Activated CD8-positive, alpha-beta memory T cell treated with anti-CD3 and anti-CD28 coated beads, Interleukin-2, amount 10 ng/mL, durations not matched to agents 7 days and 5 days (primary cell): ENCODE results near the gene ACTR6. TPM values are rescaled to one million over a fixed set of nuclear protein-coding genes. Genes with fewer than 3 reads are reported as not detected.
"Not testable (repeated sequence)": the region's sequence is repeated elsewhere in the genome, so short reads cannot be mapped to it uniquely, and the experiment has no call there.

ENCODE experiments used
- ATAC-seq: fragments of 150-1000 bp; cut with Tn5 transposase; one replicate; pipeline ENCODE4 v1.10.0; 2021; ENCODE audit warnings: moderate library complexity
- CTCF ChIA-PET: fragments of 350-600 bp; sonication (Branson Sonifier 250); formaldehyde crosslinking; loops from one replicate; lab custom pipeline; 2021; ENCODE audit warnings: antibody characterized with exemption; lab: Charles Lee
- DNase-seq: peaks from one replicate; pipeline ENCODE4 v3.0.0-alpha.2; 2020
- H3K27ac Mint-ChIP-seq: one replicate; pipeline ENCODE4 v1.8.0; 2021; ENCODE audit warnings: mild to moderate bottlenecking, mixed read lengths
- H3K27me3 Mint-ChIP-seq: one replicate; pipeline ENCODE4 v1.8.0; 2021; ENCODE audit warnings: mixed read lengths
- H3K36me3 Mint-ChIP-seq: one replicate; pipeline ENCODE4 v1.8.0; 2021; ENCODE audit warnings: mild to moderate bottlenecking, mixed read lengths
- H3K4me1 Mint-ChIP-seq: one replicate; pipeline ENCODE4 v1.8.0; 2021; ENCODE audit warnings: mixed read lengths
- H3K4me3 Mint-ChIP-seq: one replicate; pipeline ENCODE4 v1.8.0; 2021; ENCODE audit warnings: mild to moderate bottlenecking, moderate library complexity, mixed read lengths
- H3K9me3 Mint-ChIP-seq: one replicate; pipeline ENCODE4 v1.8.0; 2022; ENCODE audit warnings: low read depth, mixed read lengths
- total RNA-seq, 2 experiments: library from RNA; stranded (reverse); gene quantifications; one replicate each; pipeline ENCODE4 v1.2.3, GENCODE V29; 2021

The ACTR6 gene
- total RNA-seq, 2 experiments from 2014 or later = 32.8 to 34.2 TPM

DNA sequence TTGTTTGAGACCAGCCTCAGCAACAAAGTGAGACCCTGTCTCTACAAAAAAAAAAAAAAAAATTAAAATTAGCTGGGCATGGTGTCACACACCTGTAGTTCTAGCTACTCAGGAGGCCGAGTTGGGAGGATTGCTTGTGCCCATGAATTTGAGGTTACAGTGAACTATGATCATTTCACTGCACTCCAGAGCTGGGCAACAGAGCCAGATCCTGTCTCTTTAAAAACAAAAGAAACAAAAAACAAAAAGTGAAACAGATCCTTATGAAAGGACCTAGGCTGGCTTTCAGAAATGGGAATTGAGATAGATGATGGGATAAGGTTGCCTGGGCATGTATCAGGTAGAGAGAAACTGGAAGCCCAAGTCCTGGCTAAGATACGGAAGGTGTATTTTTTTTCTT lies 13.9 kb downstream of the ACTR6 start:
- no peaks in the 10 kb centered on the region for H3K27me3 Mint-ChIP-seq
- CTCF ChIA-PET = no interaction called here
- H3K27ac Mint-ChIP-seq = no peak overlapping the region
- H3K36me3 Mint-ChIP-seq = peaks cover 25% of the 10 kb centered on the region
- H3K4me1 Mint-ChIP-seq = peaks cover 4% of the 10 kb centered on the region
- ATAC-seq (no peak), DNase-seq (no peak)
- H3K4me3 Mint-ChIP-seq = no peak overlapping the region
- H3K9me3 Mint-ChIP-seq = no peaks in the 10 kb centered on the region

DNA sequence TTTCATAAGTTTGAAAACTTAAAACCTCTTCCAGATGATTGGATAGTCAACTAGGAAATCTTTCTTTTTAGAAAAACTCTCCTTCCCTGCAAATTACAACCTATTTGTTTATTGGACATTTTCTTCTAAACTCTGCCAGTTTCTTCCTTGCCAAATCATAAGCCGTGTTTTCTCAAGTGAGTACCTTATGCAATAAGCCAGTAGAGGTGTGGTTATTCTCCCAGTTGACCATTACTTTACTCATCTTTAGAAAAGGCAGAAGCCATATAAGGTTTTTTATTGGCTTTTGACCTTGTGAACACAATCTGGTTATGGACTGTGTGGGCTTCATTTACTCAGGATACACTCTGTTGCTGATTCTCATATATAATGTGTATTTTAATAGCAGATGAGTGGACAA lies 14.6 kb downstream of the ACTR6 start:
- no peaks in the 10 kb centered on the region for H3K27me3 Mint-ChIP-seq
- ATAC-seq = no peak
- peaks cover 24% of the 10 kb centered on the region for H3K36me3 Mint-ChIP-seq
- DNase-seq = no peak
- H3K4me3 Mint-ChIP-seq = no peak overlapping the region
- peaks cover 4% of the 10 kb centered on the region for H3K4me1 Mint-ChIP-seq
- H3K27ac Mint-ChIP-seq = no peak overlapping the region
- no peaks in the 10 kb centered on the region for H3K9me3 Mint-ChIP-seq
- CTCF ChIA-PET = interaction anchor here (1.0 kb wide), 1 partner anchor 13 kb away, joined by 3 read pairs; no protein-coding TSS in a partner anchor

GRCh38 chr12:100216337-100216736 lies 15.7 kb downstream of the ACTR6 start:
- Mint-ChIP-seq H3K27ac (no peak overlapping the region), H3K36me3 (peaks cover 24% of the 10 kb centered on the region), H3K4me3 (no peak overlapping the region), H3K27me3 (no peaks in the 10 kb centered on the region), H3K4me1 (peaks cover 4% of the 10 kb centered on the region), H3K9me3 (no peaks in the 10 kb centered on the region)
- CTCF ChIA-PET = interaction anchor here (1.0 kb wide), 1 partner anchor 14 kb away, joined by 3 read pairs; no protein-coding TSS in a partner anchor
- no peak for DNase-seq
- ATAC-seq = no peak

DNA sequence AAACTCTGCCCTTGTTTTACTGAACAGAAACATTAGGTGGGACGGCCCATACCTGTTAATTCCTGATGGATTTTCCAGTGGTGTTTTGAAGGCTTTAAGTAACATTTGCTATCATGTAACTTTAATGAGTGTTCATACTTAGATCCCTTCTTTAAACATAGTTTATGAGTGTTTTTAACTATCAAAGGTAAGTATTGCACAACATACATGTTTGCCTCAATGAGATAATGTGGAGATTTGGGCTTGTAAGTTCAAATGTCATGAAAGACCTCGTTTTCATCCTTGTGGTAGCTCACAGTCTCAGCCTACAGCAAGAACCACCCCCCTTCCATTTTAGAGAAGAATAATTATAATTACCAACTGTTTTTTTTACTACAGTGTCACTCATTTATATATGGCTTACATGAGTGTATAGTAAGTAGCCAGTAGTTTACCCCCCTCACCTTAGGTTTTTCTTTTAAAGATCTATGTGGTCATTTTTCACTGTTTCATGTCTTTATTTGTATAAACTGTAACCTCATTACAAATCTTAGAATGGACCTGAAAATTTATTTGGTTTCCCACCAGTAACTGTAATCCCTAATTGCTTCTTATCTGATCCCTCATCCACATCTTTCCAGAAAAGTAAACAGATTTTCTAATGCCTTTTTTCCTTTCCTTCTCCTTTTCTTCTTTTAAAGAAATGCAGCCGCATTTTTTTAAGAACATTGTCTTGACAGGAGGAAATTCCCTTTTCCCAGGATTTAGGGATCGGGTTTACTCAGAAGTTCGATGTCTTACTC lies 18.9 kb downstream of the ACTR6 start:
- Mint-ChIP-seq H3K4me1 (peaks cover 3% of the 10 kb centered on the region), H3K27me3 (no peaks in the 10 kb centered on the region), H3K9me3 (no peaks in the 10 kb centered on the region), H3K4me3 (no peak overlapping the region), H3K36me3 (peaks cover 15% of the 10 kb centered on the region), H3K27ac (no peak overlapping the region)
- ATAC-seq (no peak), DNase-seq (no peak)
- CTCF ChIA-PET = no interaction called here

DNA sequence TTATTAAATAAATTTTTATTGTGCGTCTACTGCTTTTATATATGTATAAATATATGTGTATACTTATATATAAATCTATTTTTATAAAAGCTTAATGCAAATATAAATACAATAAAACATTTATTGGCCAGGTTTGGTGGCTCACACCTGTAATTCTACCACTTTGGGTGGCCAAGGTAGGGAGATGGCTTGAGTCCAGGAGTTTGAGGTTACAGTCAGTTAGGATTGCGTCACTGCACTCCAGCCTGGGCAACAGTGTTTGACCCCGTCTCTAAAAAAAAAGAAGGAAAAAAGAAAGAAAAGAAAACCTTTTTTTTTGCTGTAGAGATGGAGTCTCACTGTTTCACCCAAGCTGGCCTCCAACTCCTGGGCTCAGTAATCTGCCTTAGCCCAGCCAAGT lies 20.9 kb downstream of the ACTR6 start:
- H3K9me3 Mint-ChIP-seq = no peaks in the 10 kb centered on the region
- CTCF ChIA-PET = no interaction called here
- H3K27ac Mint-ChIP-seq = no peak overlapping the region
- ATAC-seq (no peak), DNase-seq (no peak)
- no peak overlapping the region for H3K4me3 Mint-ChIP-seq
- no peaks in the 10 kb centered on the region for H3K27me3 Mint-ChIP-seq
- H3K36me3 Mint-ChIP-seq = peaks cover 15% of the 10 kb centered on the region
- H3K4me1 Mint-ChIP-seq = no peaks in the 10 kb centered on the region

DNA sequence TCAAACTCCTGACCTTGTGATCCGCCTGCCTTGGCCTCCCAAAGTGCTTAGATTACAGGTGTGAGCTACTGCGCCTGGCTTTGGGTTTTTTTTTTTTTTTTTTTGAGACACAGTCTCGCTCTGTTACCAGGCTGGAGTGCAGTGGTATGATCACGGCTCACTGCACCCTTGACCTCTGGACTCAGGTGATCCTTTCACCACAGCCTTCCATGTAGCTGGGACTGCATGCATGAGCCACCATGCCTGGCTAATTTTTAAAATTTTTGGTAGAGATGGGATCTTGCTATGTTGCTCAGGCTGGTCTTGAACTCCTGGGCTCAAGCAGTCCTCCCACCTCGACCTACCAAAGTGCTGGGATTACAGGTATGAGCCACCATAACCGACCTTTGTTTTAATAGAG lies 21.6 kb downstream of the ACTR6 start:
- CTCF ChIA-PET = not testable (repeated sequence)

GRCh38 chr12:100225491-100225890 lies 24.9 kb downstream of the ACTR6 start:
- Mint-ChIP-seq H3K27ac (no peak overlapping the region), H3K27me3 (no peaks in the 10 kb centered on the region), H3K4me1 (no peaks in the 10 kb centered on the region), H3K9me3 (no peaks in the 10 kb centered on the region), H3K36me3 (peaks cover 12% of the 10 kb centered on the region), H3K4me3 (no peak overlapping the region)
- CTCF ChIA-PET = no interaction called here
- ATAC-seq (no peak), DNase-seq (no peak)

More for the DNA sequence above, 21.6 kb downstream of the ACTR6 start:
- H3K4me3 Mint-ChIP-seq, H3K27ac Mint-ChIP-seq, H3K4me1 Mint-ChIP-seq, ATAC-seq, H3K27me3 Mint-ChIP-seq, H3K9me3 Mint-ChIP-seq, DNase-seq: not testable (repeated sequence)
- H3K36me3 Mint-ChIP-seq = peaks cover 16% of the 10 kb centered on the region

GRCh38 chr12:100229036-100229635 lies 28.5 kb downstream of the ACTR6 start:
- CTCF ChIA-PET = interaction anchor here (0.7 to 1.3 kb wide), 6 partner anchors 21 to 326 kb away, joined by 3 to 4 read pairs (median 3); partner anchors contain the start of gene ACTR6
- no peaks in the 10 kb centered on the region for H3K4me1 Mint-ChIP-seq
- no peak for DNase-seq
- ATAC-seq = no peak
- H3K9me3 Mint-ChIP-seq = no peaks in the 10 kb centered on the region
- H3K4me3 Mint-ChIP-seq = no peak overlapping the region
- H3K27ac Mint-ChIP-seq = no peak overlapping the region
- peaks cover 6% of the 10 kb centered on the region for H3K36me3 Mint-ChIP-seq
- no peaks in the 10 kb centered on the region for H3K27me3 Mint-ChIP-seq

DNA sequence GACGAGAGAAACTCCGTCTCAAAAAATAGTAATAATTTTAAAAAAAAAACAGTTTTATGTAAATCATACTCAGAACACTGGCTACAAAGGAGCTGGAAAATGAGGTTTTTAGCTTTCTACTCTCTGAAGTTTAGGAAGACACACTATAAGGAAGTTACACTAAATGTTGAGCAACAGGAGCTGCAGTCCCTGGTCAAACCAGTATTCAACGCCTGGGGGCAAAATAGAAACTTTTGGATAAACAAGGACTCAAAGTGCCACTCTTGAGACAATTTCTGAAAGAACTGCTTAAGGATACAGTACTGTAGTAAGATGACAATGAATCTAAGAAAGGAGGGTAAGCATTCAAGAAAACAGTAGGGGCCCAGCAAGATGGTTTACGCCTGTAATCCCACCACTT lies 29.3 kb downstream of the ACTR6 start:
- Mint-ChIP-seq H3K36me3 (peaks cover 6% of the 10 kb centered on the region), H3K9me3 (no peaks in the 10 kb centered on the region), H3K4me1 (no peaks in the 10 kb centered on the region), H3K27me3 (no peaks in the 10 kb centered on the region), H3K4me3 (no peak overlapping the region), H3K27ac (no peak overlapping the region)
- ATAC-seq (no peak), DNase-seq (no peak)
- CTCF ChIA-PET = interaction anchor here (1.0 to 1.2 kb wide), 3 partner anchors 29 to 325 kb away, joined by 3 to 4 read pairs (median 4); partner anchors contain the start of gene ACTR6

DNA sequence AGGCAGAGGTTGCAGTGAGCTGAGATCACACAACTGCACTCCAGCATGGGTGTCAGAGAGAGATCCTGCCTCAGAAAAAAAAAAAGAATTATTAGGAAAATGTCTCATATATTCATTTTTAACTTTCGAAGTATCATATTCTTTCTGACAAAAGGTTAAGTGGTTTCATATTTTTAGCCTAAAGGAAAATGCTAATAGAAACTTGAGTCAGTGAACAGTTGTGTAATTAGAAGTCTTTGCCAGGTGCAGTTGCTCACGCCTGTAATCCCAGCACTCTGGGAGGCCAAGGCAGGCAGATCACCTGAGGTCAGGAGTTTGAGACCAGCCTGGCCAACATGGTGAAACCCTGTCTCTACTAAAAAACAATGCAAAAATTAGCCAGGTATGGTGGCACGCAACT lies 31.3 kb downstream of the ACTR6 start:
- CTCF ChIA-PET, H3K27me3 Mint-ChIP-seq, H3K4me1 Mint-ChIP-seq, ATAC-seq, H3K36me3 Mint-ChIP-seq, H3K9me3 Mint-ChIP-seq, H3K4me3 Mint-ChIP-seq, DNase-seq, H3K27ac Mint-ChIP-seq: not testable (repeated sequence)

DNA sequence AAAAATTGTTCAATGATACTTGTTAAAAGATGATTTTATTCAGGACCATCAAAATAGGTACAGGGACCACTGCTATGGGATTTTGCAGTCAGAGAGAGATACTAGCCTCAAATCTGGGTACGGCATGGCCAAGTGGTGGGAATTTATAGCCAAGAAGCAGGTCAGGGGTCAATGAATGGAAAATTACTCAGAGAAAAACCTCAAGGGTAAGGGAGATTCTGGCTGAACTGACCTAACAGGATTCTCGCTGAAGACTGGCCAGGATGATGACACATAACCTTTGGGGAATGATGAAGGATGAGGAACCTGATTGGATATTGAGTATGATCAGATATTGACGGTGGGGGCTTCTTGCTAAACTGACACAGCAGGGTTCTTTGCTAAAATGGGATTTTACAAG lies 33.6 kb downstream of the ACTR6 start:
- H3K9me3 Mint-ChIP-seq = no peaks in the 10 kb centered on the region
- no peaks in the 10 kb centered on the region for H3K36me3 Mint-ChIP-seq
- DNase-seq (no peak), ATAC-seq (no peak)
- H3K27me3 Mint-ChIP-seq = no peaks in the 10 kb centered on the region
- H3K4me1 Mint-ChIP-seq = no peaks in the 10 kb centered on the region
- CTCF ChIA-PET = interaction anchor here (0.8 to 1.7 kb wide), 9 partner anchors 10 to 507 kb away, joined by 3 to 12 read pairs (median 4); partner anchors contain the start of genes DEPDC4 and SCYL2
- H3K4me3 Mint-ChIP-seq = no peak overlapping the region
- H3K27ac Mint-ChIP-seq = no peak overlapping the region

- ATAC-seq = no peak
- Mint-ChIP-seq H3K9me3 (no peaks in the 10 kb centered on the region), H3K27me3 (no peaks in the 10 kb centered on the region), H3K36me3 (no peaks in the 10 kb centered on the region), H3K27ac (no peak overlapping the region), H3K4me1 (no peaks in the 10 kb centered on the region), H3K4me3 (no peak overlapping the region)
- no peak for DNase-seq
- CTCF ChIA-PET = interaction anchor here (0.5 to 1.8 kb wide), 15 partner anchors 9 to 506 kb away, joined by 3 to 12 read pairs (median 4); partner anchors contain the start of genes DEPDC4 and SCYL2
Observed at GRCh38 chr12:100234591-100235304, 34.1 kb downstream of the ACTR6 start.

DNA sequence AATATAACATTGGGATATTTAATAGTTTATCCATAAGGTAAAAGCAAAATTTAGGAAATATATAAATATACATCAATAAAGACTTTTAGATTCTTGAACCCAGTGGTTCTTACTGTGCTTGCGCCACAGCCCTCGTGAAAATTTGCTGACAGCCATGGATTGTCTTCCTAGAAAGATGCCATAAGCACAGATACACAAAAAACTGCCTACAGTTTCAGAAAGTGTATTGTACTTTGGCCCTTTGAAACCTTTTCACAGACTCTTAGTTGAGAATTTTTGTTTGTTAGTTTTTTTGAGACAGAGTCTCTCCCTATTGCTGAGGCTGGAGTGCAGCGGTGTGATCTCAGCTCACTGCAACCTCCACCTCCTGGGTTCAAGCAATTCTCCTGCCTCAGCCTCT lies 38.2 kb downstream of the ACTR6 start:
- no peaks in the 10 kb centered on the region for H3K27me3 Mint-ChIP-seq
- H3K4me1 Mint-ChIP-seq = no peaks in the 10 kb centered on the region
- H3K36me3 Mint-ChIP-seq = no peaks in the 10 kb centered on the region
- DNase-seq (no peak), ATAC-seq (no peak)
- H3K4me3 Mint-ChIP-seq = no peak overlapping the region
- no peaks in the 10 kb centered on the region for H3K9me3 Mint-ChIP-seq
- H3K27ac Mint-ChIP-seq = no peak overlapping the region
- CTCF ChIA-PET = no interaction called here
